Gastroesophageal sphincter (tissue), 4 donors: ENCODE measurements around the gene USP37. TPM values are rescaled to one million over a fixed set of nuclear protein-coding genes. Genes with fewer than 3 reads are reported as not detected.

Source experiments
- ATAC-seq: fragments of 150-250 bp; one replicate; pipeline ENCODE4 v1.9.1; 2016; ENCODE audit warnings: mild to moderate bottlenecking, moderate library complexity
- H3K27ac ChIP-seq, 4 donors: fragments of 200-600 bp; sonication (generic) in 3 of 4; 1 replicate in 3 of 4; 2 replicates in 1 of 4; pipeline ENCODE4 v1.5.1; 2016 to 2019
- H3K27me3 ChIP-seq: fragments of 200-600 bp; sonication (generic); one replicate; pipeline ENCODE4 v1.5.1; 2019
- H3K36me3 ChIP-seq, 2 donors: fragments of 200-600 bp; sonication (generic); one replicate each; pipeline ENCODE4 v1.5.1; 2019; ENCODE audit warnings: control low read depth in 1 of 2
- H3K4me1 ChIP-seq, 3 donors: fragments of 200-600 bp; sonication (generic); 1 replicate in 2 of 3; 2 replicates in 1 of 3; pipeline ENCODE4 v1.5.1; 2016 to 2019; ENCODE audit warnings: control low read depth in 2 of 3
- H3K4me3 ChIP-seq, 2 donors: fragments of 200-600 bp; sonication (generic); one replicate each; pipeline ENCODE4 v1.5.1; 2019; ENCODE audit warnings: mild to moderate bottlenecking in 1 of 2, moderate library complexity in 1 of 2
- H3K9me3 ChIP-seq, 3 donors: fragments of 200-600 bp; sonication (generic); one replicate each; pipeline ENCODE4 v1.5.1; 2017 to 2019; ENCODE audit warnings: control low read depth in 2 of 3
- CTCF ChIP-seq, 4 experiments: fragments of 200-600 bp in 2 of 4; fragments of 450-650 bp in 2 of 4; sonication (generic) in 1 of 4; IDR thresholded peaks; one replicate each; pipeline ENCODE4 v1.5.1; 2017 to 2019; ENCODE audit warnings: antibody characterized with exemption in 4 of 4, mild to moderate bottlenecking in 2 of 4, moderate library complexity in 2 of 4
- EP300 ChIP-seq: sonication (generic); formaldehyde crosslinking; IDR thresholded peaks from one replicate; pipeline ENCODE4 v1.6.1; 2017; ENCODE audit warnings: antibody characterized with exemption, mild to moderate bottlenecking
- POLR2A ChIP-seq, 2 donors: fragments of 450-650 bp; IDR thresholded peaks; one replicate each; pipeline ENCODE4 v1.6.1; 2017; ENCODE audit warnings: antibody characterized with exemption in 2 of 2, mild to moderate bottlenecking in 2 of 2, moderate library complexity in 1 of 2
- POLR2AphosphoS5 ChIP-seq: sonication (generic); formaldehyde crosslinking; IDR thresholded peaks from one replicate; pipeline ENCODE4 v1.6.1; 2017; ENCODE audit warnings: antibody characterized with exemption
- WGBS, 2 donors: methylation state at CpG; one replicate each; pipeline ENCODE4 v1.1.5; 2018; ENCODE audit warnings: low coverage in 1 of 2; 5-methylcytosine and 5-hydroxymethylcytosine counted together
- total RNA-seq, 4 donors: library from RNA; depleted of rRNA; stranded (reverse); fragments of >200 nt; gene quantifications; one replicate each; pipeline ENCODE4 v1.1.0, GENCODE V29; 2016

USP37 gene
- total RNA-seq, 4 donors from 2014 or later = 8.3 to 17.4 (median 9.0) TPM

- H3K27ac ChIP-seq = no peak overlapping the region
- TF ChIP-seq EP300 = no peak
- no peak for TF ChIP-seq CTCF (IDR thresholded peaks at IDR 0.05)
- no peak for TF ChIP-seq POLR2AphosphoS5
- TF ChIP-seq POLR2A (IDR thresholded peaks at IDR 0.05) = no peak
- no peaks in the 10 kb centered on the region for H3K9me3 ChIP-seq
- no peaks in the 10 kb centered on the region for H3K27me3 ChIP-seq
- WGBS, 2 donors = 90 to 92% methylated on average over 1 of the region's 1 CpG
- ATAC-seq = no peak
- H3K36me3 ChIP-seq = peaks cover 0 to 52% of the 10 kb centered on the region in 2 donors
- H3K4me1 ChIP-seq = no peaks in the 10 kb centered on the region
- no peak overlapping the region for H3K4me3 ChIP-seq
Observed at GRCh38 chr2:218518876-218519275, 49.3 kb downstream of the USP37 start.

GRCh38 chr2:218517434-218518206 is 50.5 kb downstream of the USP37 start:
- no peak overlapping the region for H3K27ac ChIP-seq
- TF ChIP-seq POLR2AphosphoS5 (no peak), EP300 (no peak), CTCF (IDR thresholded peaks at IDR 0.05) (no peak), POLR2A (IDR thresholded peaks at IDR 0.05) (no peak)
- no peak overlapping the region for H3K4me3 ChIP-seq
- no peaks in the 10 kb centered on the region for H3K4me1 ChIP-seq
- H3K9me3 ChIP-seq = no peaks in the 10 kb centered on the region
- no peaks in the 10 kb centered on the region for H3K27me3 ChIP-seq
- ATAC-seq = no peak
- WGBS, 2 donors = 69 to 92% methylated on average over 3 to 5 of the region's 5 CpGs
- H3K36me3 ChIP-seq = peaks cover 0 to 41% of the 10 kb centered on the region in 2 donors

- H3K9me3 ChIP-seq = no peaks in the 10 kb centered on the region
- H3K36me3 ChIP-seq = peaks cover 0 to 31% of the 10 kb centered on the region in 2 donors
- no peaks in the 10 kb centered on the region for H3K27me3 ChIP-seq
- ATAC-seq = no peak
- H3K4me3 ChIP-seq = no peak overlapping the region
- TF ChIP-seq CTCF (IDR thresholded peaks at IDR 0.05) (peak in 1 of 4 experiments; percentile 21), POLR2AphosphoS5 (no peak)
- H3K4me1 ChIP-seq = no peaks in the 10 kb centered on the region
- WGBS, 2 donors = 70 to 83% methylated on average over 1 of the region's 1 CpG
- no peak overlapping the region for H3K27ac ChIP-seq
Observed at GRCh38 chr2:218516614-218517013, 51.5 kb downstream of the USP37 start.

GRCh38 chr2:218513676-218514075 is 54.5 kb downstream of the USP37 start:
- Histone ChIP-seq H3K4me3 (no peak overlapping the region), H3K36me3 (peaks cover 0 to 19% of the 10 kb centered on the region in 2 donors), H3K27me3 (no peaks in the 10 kb centered on the region), H3K4me1 (no peaks in the 10 kb centered on the region), H3K27ac (no peak overlapping the region), H3K9me3 (no peaks in the 10 kb centered on the region)
- no peak for TF ChIP-seq POLR2AphosphoS5
- no peak for TF ChIP-seq EP300
- no peak for TF ChIP-seq CTCF (IDR thresholded peaks at IDR 0.05)
- no peak for TF ChIP-seq POLR2A (IDR thresholded peaks at IDR 0.05)
- WGBS, 2 donors = 92 to 94% methylated on average over 3 to 5 of the region's 5 CpGs
- no peak for ATAC-seq

GRCh38 chr2:218508299-218508698 is 59.9 kb downstream of the USP37 start:
- Histone ChIP-seq H3K27ac (no peak overlapping the region), H3K4me3 (no peak overlapping the region), H3K9me3 (no peaks in the 10 kb centered on the region), H3K27me3 (no peaks in the 10 kb centered on the region), H3K36me3 (peaks cover 0 to 43% of the 10 kb centered on the region in 2 donors), H3K4me1 (no peaks in the 10 kb centered on the region)
- no peak for TF ChIP-seq POLR2AphosphoS5
- ATAC-seq = no peak
